GM21390 (cell line): Measurements from ENCODE around the gene ADGRA1.

Source experiments
- ATAC-seq: cut with Tn5 transposase; IDR thresholded peaks from one replicate; pipeline ENCODE4 v1.9.1; 2021; ENCODE audit not compliant: unreplicated experiment

Gene ADGRA1

DNA sequence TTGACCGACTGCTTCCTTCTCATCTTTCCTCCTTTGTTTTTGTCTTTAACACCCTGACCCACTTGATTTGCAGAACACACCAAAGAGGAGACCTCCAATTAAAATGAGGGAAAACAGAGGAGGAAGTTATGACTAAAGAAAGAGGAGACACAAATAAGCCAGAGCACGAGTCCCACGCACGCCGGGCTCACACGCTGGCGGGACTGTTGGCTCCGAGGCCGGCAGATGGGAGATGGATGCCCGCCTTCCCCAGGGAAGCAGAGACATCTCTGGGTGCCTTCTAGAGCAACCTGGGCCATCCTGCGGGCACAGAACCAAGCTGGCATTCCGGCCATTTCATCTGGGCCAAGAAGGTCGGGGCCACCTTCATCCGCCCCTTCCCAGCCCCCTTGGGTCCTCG lies 5.6 kb downstream of the ADGRA1 start:
- ATAC-seq, result no peak

DNA sequence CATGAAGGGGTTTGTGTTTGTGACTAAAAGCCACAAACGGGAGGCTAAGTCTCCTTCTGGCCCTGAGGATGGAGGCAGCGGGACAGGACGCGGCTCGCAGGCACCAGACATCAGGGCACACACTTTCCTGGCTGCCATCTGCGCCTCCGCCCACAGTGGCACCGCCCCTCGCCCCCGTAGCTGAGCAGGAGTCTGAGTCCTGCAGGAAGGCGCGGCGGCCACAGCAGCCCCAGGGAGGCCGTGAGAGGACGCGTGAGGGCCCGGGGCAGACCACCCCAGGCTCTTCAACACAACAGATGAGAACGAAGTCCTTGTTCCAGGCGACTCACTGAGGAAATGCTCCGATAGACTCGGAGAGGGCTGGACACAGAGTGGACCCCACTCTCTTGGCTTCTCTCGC lies 6.6 kb downstream of the ADGRA1 start:
- ATAC-seq, result no peak

- no peak for ATAC-seq
These were observed 7.1 kb downstream of the ADGRA1 start for GRCh38 chr10:133094866-133095265.

DNA sequence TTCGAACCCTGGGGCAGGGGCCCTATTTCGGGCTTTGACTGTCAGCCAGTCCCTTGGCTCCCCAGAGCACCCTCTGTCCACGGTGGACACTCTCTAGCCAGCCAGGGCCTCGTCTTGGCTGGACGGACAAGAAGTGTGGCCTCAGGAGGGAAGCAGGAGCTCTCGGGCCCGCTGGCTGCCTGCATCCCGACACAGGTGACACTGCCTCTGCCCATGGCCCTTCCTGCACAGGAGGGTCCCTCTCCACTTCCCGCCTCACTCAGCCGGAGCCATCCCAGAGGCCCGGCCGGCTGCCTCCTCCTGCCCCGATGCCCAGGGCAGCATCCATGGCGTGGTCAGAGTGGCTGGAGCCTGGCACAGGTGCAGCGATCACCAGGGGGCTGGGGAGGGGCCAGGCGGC lies 7.9 kb downstream of the ADGRA1 start:
- no peak for ATAC-seq

- no peak for ATAC-seq
These were observed 9.0 kb downstream of the ADGRA1 start for GRCh38 chr10:133096616-133097269.

DNA sequence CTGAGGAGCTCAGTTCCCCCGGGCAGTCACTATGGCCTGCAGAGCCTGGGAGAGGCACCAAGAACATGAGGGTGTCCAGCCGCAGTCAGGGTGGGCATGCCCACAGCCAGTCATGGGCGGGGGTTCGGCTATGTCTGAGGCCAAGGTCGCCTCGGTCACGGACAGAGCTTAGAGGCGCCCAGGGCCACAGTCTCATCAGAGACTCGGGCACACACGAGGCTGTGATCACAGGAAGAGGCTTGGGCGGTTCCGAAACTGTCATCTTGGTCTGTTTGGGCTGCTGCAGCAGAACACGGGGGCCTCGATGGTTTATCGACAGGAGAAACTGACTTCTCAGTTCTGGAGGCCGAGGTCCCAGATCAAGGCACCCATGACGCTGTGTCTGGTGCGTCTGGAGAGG lies 9.7 kb downstream of the ADGRA1 start:
- ATAC-seq, result no peak

- ATAC-seq, result no peak
These were observed 10.2 kb downstream of the ADGRA1 start for GRCh38 chr10:133097961-133098360.

GRCh38 chr10:133098426-133099124 lies 10.9 kb downstream of the ADGRA1 start:
- no peak for ATAC-seq

DNA sequence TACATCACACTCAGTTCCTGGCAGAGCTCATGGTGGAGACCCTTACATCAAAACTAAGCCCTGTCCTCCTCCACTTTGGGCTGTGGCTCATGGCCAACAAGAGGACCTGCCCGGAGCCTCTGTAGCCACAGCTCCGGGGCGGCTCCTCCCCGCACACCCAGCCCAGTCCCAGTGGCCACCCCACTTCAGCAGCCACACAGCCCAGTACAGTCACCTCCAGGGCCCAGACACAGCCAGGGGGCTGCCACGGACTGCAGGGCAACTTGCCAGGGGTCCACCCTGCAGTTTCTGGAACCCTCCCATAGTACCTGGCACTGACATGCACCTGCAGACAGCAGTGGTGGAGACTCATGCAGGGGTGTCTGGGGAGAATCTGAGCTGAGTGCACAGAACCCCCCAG lies 11.8 kb downstream of the ADGRA1 start:
- ATAC-seq, result no peak

GRCh38 chr10:133100186-133100585 lies 12.5 kb downstream of the ADGRA1 start:
- no peak for ATAC-seq

- no peak for ATAC-seq
These were observed 13.1 kb downstream of the ADGRA1 start for GRCh38 chr10:133100706-133101415.

GRCh38 chr10:133101416-133101810 lies 13.7 kb downstream of the ADGRA1 start:
- ATAC-seq, result no peak

DNA sequence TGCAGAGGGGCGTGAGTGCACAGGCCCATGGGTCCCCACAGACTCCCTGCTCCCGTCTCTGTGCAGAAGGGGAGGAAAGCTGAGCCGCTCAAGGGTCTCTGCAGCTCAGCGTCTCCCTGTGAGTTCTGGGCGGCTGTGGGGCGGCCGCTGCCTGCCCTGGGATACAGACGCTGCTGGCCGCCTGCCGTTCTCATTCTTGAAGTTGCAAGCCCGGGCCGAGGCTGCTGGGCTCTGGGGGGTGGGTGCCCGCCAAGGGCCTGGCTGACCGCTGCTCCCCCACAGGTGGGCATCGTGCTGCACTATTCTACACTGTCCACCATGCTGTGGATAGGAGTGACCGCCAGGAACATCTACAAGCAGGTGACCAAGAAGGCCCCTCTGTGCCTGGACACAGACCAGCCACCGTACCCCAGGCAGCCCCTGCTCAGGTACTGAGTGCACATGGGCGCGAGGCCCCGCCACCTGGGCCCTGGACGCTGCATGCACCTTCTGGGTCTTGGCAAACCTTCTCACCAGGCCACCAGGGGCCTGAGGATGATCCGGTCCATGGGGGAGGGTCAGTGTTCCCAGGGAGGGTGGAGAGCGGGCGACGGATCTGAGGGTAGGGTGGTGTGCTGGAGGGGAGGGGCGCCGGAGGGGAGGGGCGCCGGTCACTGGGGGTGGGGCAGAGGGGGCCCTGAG lies 14.8 kb downstream of the ADGRA1 start:
- no peak for ATAC-seq

DNA sequence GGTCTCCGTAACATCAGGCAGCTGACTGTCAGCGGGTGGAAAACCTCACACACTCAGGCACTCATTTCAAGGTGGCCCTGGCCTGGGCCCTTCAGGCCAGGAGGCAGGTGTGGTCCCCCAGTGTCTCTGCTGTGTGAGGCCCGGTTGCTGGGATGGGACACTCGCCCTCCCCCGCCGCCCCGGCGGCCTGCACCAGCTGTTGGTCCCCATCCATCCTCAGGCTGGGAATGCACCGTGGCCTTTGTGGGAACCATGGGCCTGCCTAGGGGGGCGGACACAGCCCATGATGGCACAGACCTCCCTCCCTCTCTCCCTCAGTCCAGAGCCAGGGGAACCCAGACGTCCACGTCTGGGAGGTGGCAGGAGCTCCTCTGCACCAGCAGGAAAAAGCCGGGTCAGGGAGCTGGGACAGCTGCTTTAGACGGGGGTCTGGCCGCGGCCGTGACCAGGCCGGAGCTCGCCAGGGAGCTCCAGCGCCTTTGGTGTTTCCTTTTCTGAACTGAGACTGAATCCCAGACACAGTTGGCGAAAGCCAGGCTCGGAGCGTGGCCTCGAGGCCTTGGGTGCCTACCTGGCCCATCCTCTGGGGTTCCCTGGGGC lies 15.7 kb downstream of the ADGRA1 start:
- ATAC-seq, result no peak

- ATAC-seq, result no peak
These were observed 16.6 kb downstream of the ADGRA1 start for GRCh38 chr10:133104068-133104962.

GRCh38 chr10:133104963-133105640 lies 17.4 kb downstream of the ADGRA1 start:
- no peak for ATAC-seq

DNA sequence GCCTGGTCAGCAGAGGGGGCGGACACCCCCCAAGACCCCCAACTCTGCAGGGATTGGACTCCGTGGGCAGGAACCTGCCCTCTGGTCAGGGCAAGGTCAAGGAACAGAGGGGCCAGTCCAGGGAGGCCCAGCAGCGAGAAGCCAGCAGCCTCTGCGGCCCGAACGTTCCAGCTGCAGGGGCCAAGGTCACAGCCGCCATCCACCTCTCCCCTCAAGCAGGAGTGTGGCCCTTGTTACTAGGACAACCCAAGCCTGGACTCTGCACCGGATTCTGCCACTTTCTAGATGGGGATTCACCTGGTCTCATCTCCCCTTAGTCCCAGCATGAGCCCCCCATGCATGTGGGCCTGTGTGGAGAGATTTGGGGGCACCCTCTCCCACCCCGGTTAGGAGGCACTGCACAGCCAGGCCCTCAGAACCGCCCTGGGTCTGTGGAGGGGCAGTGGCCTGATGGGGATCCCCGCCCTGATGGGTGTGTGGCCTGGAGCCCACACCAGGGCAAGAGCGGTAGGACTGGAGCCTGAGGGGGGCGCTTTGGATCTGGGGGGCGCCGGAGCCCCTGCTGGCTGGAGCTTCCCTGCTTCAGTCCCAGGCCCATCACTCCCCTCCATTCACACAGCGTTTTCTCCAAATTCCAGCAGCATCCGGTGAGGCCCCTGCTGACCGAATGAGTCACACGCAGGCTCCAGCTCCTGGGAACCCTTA lies 18.1 kb downstream of the ADGRA1 start:
- no peak for ATAC-seq

- ATAC-seq, result no peak
These were observed 18.8 kb downstream of the ADGRA1 start for GRCh38 chr10:133106516-133106915.

GRCh38 chr10:133107442-133107841 lies 19.7 kb downstream of the ADGRA1 start:
- ATAC-seq, result no peak
